ENCODE data around the gene GOLM1. TPM values are rescaled to one million over a fixed set of nuclear protein-coding genes. Genes with fewer than 3 reads are reported as not detected.

The GOLM1 gene
- total RNA-seq, 4 donors from 2014 or later = 1.8 to 2.6 (median 2.3) TPM

GRCh38 chr9:86093788-86094555 lies 5.4 kb downstream of the GOLM1 start:
- Histone ChIP-seq H3K4me1 (peaks cover 3 to 7% of the 10 kb centered on the region in 2 donors), H3K27ac (no peak overlapping the region), H3K9me3 (no peaks in the 10 kb centered on the region), H3K27me3 (peaks cover 0 to 3% (median 0%) of the 10 kb centered on the region in 3 donors), H3K36me3 (no peaks in the 10 kb centered on the region), H3K4me3 (no peak overlapping the region)
- TF ChIP-seq CTCF (IDR thresholded peaks at IDR 0.05 in 4 of 5, conservative IDR thresholded peaks at IDR 0.05 in 1 of 5) = no peak
- TF ChIP-seq POLR2A (IDR thresholded peaks at IDR 0.05) = no peak
- intact Hi-C loops (cut with DNase I; ENCODE audit: low total_unique reads) (no loop called here), in situ Hi-C loops (cut with MboI; ENCODE audit: low sequenced_read_pairs in 4 of 4) (no loop called here)
- ATAC-seq = no peak
- DNase-seq = no peak

GRCh38 chr9:86091477-86091876 lies 7.9 kb downstream of the GOLM1 start:
- Histone ChIP-seq H3K4me3 (no peak overlapping the region), H3K4me1 (no peaks in the 10 kb centered on the region), H3K27ac (no peak overlapping the region), H3K27me3 (peaks cover 0 to 1% (median 0%) of the 10 kb centered on the region in 3 donors), H3K36me3 (no peaks in the 10 kb centered on the region), H3K9me3 (no peaks in the 10 kb centered on the region)
- in situ Hi-C loops (cut with MboI; ENCODE audit: low sequenced_read_pairs in 4 of 4) = no loop called here
- intact Hi-C loops (cut with DNase I; ENCODE audit: low total_unique reads) = no loop called here
- ATAC-seq = no peak
- TF ChIP-seq CTCF (IDR thresholded peaks at IDR 0.05 in 4 of 5, conservative IDR thresholded peaks at IDR 0.05 in 1 of 5) (no peak), POLR2A (IDR thresholded peaks at IDR 0.05) (no peak)
- no peak for DNase-seq

- no peaks in the 10 kb centered on the region for H3K4me1 ChIP-seq
- no peak overlapping the region for H3K27ac ChIP-seq
- no peak for TF ChIP-seq CTCF (IDR thresholded peaks at IDR 0.05 in 4 of 5, conservative IDR thresholded peaks at IDR 0.05 in 1 of 5)
- no peak for TF ChIP-seq POLR2A (IDR thresholded peaks at IDR 0.05)
- H3K36me3 ChIP-seq = no peaks in the 10 kb centered on the region
- H3K4me3 ChIP-seq = no peak overlapping the region
- ATAC-seq (no peak), DNase-seq (no peak)
- in situ Hi-C loops (cut with MboI; ENCODE audit: low sequenced_read_pairs in 4 of 4) (no loop called here), intact Hi-C loops (cut with DNase I; ENCODE audit: low total_unique reads) (no loop called here)
- H3K9me3 ChIP-seq = no peaks in the 10 kb centered on the region
- H3K27me3 ChIP-seq = no peaks in the 10 kb centered on the region
Observed at GRCh38 chr9:86082870-86083269, 16.5 kb downstream of the GOLM1 start.

GRCh38 chr9:86079865-86080469 lies 19.4 kb downstream of the GOLM1 start:
- ATAC-seq (no peak), DNase-seq (no peak)
- no peak overlapping the region for H3K4me3 ChIP-seq
- no peaks in the 10 kb centered on the region for H3K4me1 ChIP-seq
- H3K36me3 ChIP-seq = no peaks in the 10 kb centered on the region
- H3K27me3 ChIP-seq = no peaks in the 10 kb centered on the region
- no peak overlapping the region for H3K27ac ChIP-seq
- TF ChIP-seq POLR2A (IDR thresholded peaks at IDR 0.05) (no peak), CTCF (IDR thresholded peaks at IDR 0.05 in 4 of 5, conservative IDR thresholded peaks at IDR 0.05 in 1 of 5) (no peak)
- no peaks in the 10 kb centered on the region for H3K9me3 ChIP-seq
- intact Hi-C loops (cut with DNase I; ENCODE audit: low total_unique reads) = no loop called here
- in situ Hi-C loops (cut with MboI; ENCODE audit: low sequenced_read_pairs in 4 of 4) = no loop called here
